ENCODE results near the gene GNB1L. TPM values are rescaled to one million over a fixed set of nuclear protein-coding genes. Genes with fewer than 3 reads are reported as not detected.

The GNB1L gene
- polyA plus RNA-seq, 3 donors, result 3.4 to 6.0 (median 4.8) TPM

DNA sequence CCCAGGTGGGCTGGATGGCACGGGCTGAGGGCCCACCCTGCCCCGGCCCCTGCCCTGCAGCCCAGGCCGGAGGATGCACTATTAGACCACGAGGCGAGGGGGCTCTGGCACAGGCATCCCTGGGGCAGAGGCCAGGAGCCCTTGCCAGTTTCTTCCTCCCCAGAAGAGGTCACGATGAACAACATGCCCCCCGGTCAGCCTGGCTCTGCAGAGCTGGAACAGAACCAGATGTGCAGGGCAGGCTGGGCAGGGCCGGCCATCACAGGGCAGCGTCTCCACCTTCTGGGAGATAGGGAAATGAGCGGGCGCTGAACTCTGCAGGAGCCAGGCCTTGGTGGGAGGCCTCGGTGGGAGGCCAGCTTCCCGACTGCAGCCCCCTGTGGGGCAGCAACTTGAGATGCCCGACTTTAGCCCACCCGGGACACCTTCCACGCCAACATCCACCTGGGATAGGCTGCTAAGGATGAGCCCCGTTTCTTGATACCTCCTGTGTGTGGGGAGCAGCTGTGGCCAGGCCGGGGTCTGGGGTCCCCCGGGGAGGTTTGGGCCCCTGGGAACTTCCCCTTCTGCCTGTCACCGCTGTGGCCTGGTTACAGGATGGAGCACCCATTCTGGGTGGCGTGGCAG is 21.8 kb upstream of the GNB1L start:
- 93% methylated on average over 21 of the region's 21 CpGs for WGBS (ENCODE audit: insufficient coverage)
- Mint-ChIP-seq H3K36me3 (peaks cover 11 to 52% of the 10 kb centered on the region in 2 donors), H3K27me3 (ENCODE audit: low read depth in 3 of 3) (no peaks in the 10 kb centered on the region), H3K27ac (no peak overlapping the region), H3K4me3 (no peak overlapping the region), H3K9me3 (no peaks in the 10 kb centered on the region), H3K4me1 (no peaks in the 10 kb centered on the region)
- Histone ChIP-seq H3K4me1 (ENCODE audit: control insufficient read depth in 1 of 2, insufficient read depth in 2 of 2, low read length in 2 of 2) (no peaks in the 10 kb centered on the region), H2AFZ (ENCODE audit: insufficient read depth, low read depth, low read length, poor library complexity, severe bottlenecking) (no peak overlapping the region), H3K4me2 (replicated peaks; ENCODE audit: extremely low read depth, low read length, poor library complexity, severe bottlenecking) (no peak overlapping the region), H3K36me3 (replicated peaks in 1 of 2; ENCODE audit: control insufficient read depth in 1 of 2, insufficient read depth in 2 of 2, low read length in 2 of 2) (peaks cover 27 to 66% of the 10 kb centered on the region in 2 donors), H4K20me1 (ENCODE audit: insufficient read depth, low read length) (no peaks in the 10 kb centered on the region), H3K4me3 (replicated peaks in 1 of 3; ENCODE audit: low read depth in 2 of 3, low read length in 3 of 3) (no peak overlapping the region), H3K9ac (ENCODE audit: insufficient read depth, low read length, poor library complexity, severe bottlenecking) (no peak overlapping the region), H3K9me3 (replicated peaks in 1 of 2; ENCODE audit: control insufficient read depth in 1 of 2, insufficient read depth in 1 of 2, low read length in 2 of 2) (no peaks in the 10 kb centered on the region), H3K27ac (ENCODE audit: low read depth in 1 of 2, low read length in 2 of 2) (no peak overlapping the region), H3K27me3 (ENCODE audit: control insufficient read depth in 2 of 2, insufficient read depth in 2 of 2, low read length in 2 of 2) (no peaks in the 10 kb centered on the region), H3K79me2 (ENCODE audit: insufficient read depth, low read length) (no peaks in the 10 kb centered on the region)
- intact Hi-C loops (cut with micrococcal nuclease), result no loop called here
- no peak for DNase-seq
- TF ChIP-seq, protein P1, sequence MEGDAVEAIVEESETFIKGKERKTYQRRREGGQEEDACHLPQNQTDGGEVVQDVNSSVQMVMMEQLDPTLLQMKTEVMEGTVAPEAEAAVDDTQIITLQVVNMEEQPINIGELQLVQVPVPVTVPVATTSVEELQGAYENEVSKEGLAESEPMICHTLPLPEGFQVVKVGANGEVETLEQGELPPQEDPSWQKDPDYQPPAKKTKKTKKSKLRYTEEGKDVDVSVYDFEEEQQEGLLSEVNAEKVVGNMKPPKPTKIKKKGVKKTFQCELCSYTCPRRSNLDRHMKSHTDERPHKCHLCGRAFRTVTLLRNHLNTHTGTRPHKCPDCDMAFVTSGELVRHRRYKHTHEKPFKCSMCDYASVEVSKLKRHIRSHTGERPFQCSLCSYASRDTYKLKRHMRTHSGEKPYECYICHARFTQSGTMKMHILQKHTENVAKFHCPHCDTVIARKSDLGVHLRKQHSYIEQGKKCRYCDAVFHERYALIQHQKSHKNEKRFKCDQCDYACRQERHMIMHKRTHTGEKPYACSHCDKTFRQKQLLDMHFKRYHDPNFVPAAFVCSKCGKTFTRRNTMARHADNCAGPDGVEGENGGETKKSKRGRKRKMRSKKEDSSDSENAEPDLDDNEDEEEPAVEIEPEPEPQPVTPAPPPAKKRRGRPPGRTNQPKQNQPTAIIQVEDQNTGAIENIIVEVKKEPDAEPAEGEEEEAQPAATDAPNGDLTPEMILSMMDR (IDR thresholded peaks at IDR 0.05), result no peak

DNA sequence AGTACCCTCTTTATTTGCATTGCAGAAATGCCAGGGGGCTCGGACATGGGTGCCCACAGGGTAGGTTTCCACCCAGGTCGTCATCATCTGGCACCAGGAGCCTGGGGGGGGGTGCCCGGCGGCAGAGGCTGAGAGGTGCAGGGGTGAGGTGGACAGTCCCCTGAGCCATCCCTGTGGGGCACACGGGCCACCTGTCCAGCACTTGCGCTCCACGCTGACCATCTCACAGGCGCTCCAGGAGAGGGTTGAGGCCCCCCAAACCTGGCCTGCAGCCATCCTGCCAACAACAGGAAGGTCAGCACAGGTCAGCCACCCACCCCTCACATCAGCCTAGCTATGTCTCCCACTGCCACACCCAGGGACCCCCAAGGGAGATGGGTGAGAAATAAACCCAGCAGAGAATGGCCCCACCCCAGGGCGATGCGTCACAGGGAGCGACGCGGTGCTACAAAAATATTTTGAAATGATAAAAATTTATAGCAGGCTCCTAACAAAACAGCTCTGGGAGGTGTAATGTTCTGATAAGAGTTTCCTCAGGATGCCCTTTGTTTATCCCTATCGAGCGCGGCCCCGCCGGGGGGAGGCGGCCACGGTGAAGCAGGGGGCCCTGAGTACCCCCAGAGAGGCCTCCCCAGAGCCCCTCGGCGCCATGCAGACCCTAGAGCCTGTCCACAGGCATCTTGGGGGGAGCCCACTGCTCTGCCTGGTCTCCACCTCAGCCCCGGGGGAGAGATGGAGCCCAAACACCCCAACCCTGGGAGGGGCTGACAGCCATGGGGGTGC is 21.0 kb upstream of the GNB1L start:
- H3K27me3 ChIP-seq (ENCODE audit: control insufficient read depth in 2 of 2, insufficient read depth in 2 of 2, low read length in 2 of 2), result no peaks in the 10 kb centered on the region
- 94% methylated on average over 15 of the region's 23 CpGs for WGBS (ENCODE audit: insufficient coverage)
- Mint-ChIP-seq H3K36me3 (peaks cover 11 to 47% of the 10 kb centered on the region in 2 donors), H3K27ac (no peak overlapping the region), H3K9me3 (no peaks in the 10 kb centered on the region), H3K4me1 (no peaks in the 10 kb centered on the region), H3K27me3 (ENCODE audit: low read depth in 3 of 3) (no peaks in the 10 kb centered on the region), H3K4me3 (no peak overlapping the region)
- H2AFZ ChIP-seq (ENCODE audit: insufficient read depth, low read depth, low read length, poor library complexity, severe bottlenecking), result no peak overlapping the region
- intact Hi-C loops (cut with micrococcal nuclease), result no loop called here
- no peaks in the 10 kb centered on the region for H3K79me2 ChIP-seq (ENCODE audit: insufficient read depth, low read length)
- H3K4me1 ChIP-seq (ENCODE audit: control insufficient read depth in 1 of 2, insufficient read depth in 2 of 2, low read length in 2 of 2), result no peaks in the 10 kb centered on the region
- no peaks in the 10 kb centered on the region for H4K20me1 ChIP-seq (ENCODE audit: insufficient read depth, low read length)
- H3K9me3 ChIP-seq (replicated peaks in 1 of 2; ENCODE audit: control insufficient read depth in 1 of 2, insufficient read depth in 1 of 2, low read length in 2 of 2), result no peaks in the 10 kb centered on the region
- no peak overlapping the region for H3K27ac ChIP-seq (ENCODE audit: low read depth in 1 of 2, low read length in 2 of 2)
- no peak for DNase-seq
- H3K4me2 ChIP-seq (replicated peaks; ENCODE audit: extremely low read depth, low read length, poor library complexity, severe bottlenecking), result no peak overlapping the region
- TF ChIP-seq, protein P1 (IDR thresholded peaks at IDR 0.05), result no peak
- H3K9ac ChIP-seq (ENCODE audit: insufficient read depth, low read length, poor library complexity, severe bottlenecking), result no peak overlapping the region
- H3K36me3 ChIP-seq (replicated peaks in 1 of 2; ENCODE audit: control insufficient read depth in 1 of 2, insufficient read depth in 2 of 2, low read length in 2 of 2), result peaks cover 27 to 60% of the 10 kb centered on the region in 2 donors
- no peak overlapping the region for H3K4me3 ChIP-seq (replicated peaks in 1 of 3; ENCODE audit: low read depth in 2 of 3, low read length in 3 of 3)
